Dermis lymphatic vessel endothelial cell (primary cell): Measurements from ENCODE around the gene CLSTN1. TPM values are rescaled to one million over a fixed set of nuclear protein-coding genes. Genes with fewer than 3 reads are reported as not detected.

Source experiments
- total RNA-seq: library from RNA; depleted of rRNA; stranded (reverse); fragments of >200 nt; gene quantifications from 2 replicates; pipeline ENCODE4 v1.2.1, GENCODE V29; 2014

CLSTN1 gene
- total RNA-seq: 62.3 and 65.1 TPM in 2 replicates

GRCh38 chr1:9823943-9824701, at the start of gene CLSTN1:
TSS of gene CLSTN1 (minus strand) at chr1:9823965. CDS start at chr1:9823733, 232 bp downstream.

Other genes starting within 250 kb of the CLSTN1 start
- 2.5 and 2.8 TPM in 2 replicates for gene TMEM201, start 235.1 kb downstream of the CLSTN1 start, total RNA-seq
- gene PIK3CD, start 172.2 kb downstream of the CLSTN1 start, total RNA-seq: 4.0 and 4.7 TPM in 2 replicates
- 25.4 and 33.7 TPM in 2 replicates for gene CTNNBIP1, start 86.3 kb upstream of the CLSTN1 start, total RNA-seq
- gene LZIC, start 119.4 kb upstream of the CLSTN1 start, total RNA-seq: 20.7 and 27.2 TPM in 2 replicates
- gene NMNAT1, start 119.5 kb upstream of the CLSTN1 start, total RNA-seq: 15.6 and 18.4 TPM in 2 replicates
- 1.6 and 3.3 TPM in 2 replicates for gene RBP7, start 173.3 kb upstream of the CLSTN1 start, total RNA-seq
- gene UBE4B, start 209.0 kb upstream of the CLSTN1 start, total RNA-seq: 17.7 and 21.9 TPM in 2 replicates